ENCODE results near the gene HHAT.

DNA sequence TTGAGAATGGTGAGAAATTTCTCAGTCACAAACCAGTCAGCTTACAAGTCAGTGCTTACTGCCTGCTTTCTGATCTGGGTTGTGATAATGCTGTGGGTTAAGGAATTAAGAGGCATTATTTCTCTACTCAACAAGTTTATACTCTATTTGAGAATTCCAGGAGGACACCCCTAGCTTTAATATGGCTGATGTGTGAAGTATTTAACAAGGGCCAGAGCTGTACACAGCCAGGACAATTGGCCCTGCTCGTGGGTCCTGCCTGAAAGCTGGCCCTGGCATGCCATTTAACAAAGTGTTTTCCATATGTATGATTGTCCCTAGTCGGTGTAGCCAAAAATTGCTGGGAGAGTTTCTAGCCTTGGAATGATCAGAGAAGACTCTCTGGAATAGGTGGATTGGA lies 43.2 kb downstream of the HHAT start:
- TF ChIP-seq POLR2A (IDR thresholded peaks at IDR 0.05), result no peak
- TF ChIP-seq, protein P1, sequence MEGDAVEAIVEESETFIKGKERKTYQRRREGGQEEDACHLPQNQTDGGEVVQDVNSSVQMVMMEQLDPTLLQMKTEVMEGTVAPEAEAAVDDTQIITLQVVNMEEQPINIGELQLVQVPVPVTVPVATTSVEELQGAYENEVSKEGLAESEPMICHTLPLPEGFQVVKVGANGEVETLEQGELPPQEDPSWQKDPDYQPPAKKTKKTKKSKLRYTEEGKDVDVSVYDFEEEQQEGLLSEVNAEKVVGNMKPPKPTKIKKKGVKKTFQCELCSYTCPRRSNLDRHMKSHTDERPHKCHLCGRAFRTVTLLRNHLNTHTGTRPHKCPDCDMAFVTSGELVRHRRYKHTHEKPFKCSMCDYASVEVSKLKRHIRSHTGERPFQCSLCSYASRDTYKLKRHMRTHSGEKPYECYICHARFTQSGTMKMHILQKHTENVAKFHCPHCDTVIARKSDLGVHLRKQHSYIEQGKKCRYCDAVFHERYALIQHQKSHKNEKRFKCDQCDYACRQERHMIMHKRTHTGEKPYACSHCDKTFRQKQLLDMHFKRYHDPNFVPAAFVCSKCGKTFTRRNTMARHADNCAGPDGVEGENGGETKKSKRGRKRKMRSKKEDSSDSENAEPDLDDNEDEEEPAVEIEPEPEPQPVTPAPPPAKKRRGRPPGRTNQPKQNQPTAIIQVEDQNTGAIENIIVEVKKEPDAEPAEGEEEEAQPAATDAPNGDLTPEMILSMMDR (IDR thresholded peaks at IDR 0.05), result no peak

Data from esophagus squamous epithelium (tissue), 4 donors.